ENCODE results near the gene MT3.
"Not testable (repeated sequence)": the region's sequence is repeated elsewhere in the genome, so short reads cannot be mapped to it uniquely, and the experiment has no call there.

MT3 gene

GRCh38 chr16:56610017-56610608 is 20.8 kb downstream of the MT3 start:
- peak; percentile 53 for DNase-seq

DNA sequence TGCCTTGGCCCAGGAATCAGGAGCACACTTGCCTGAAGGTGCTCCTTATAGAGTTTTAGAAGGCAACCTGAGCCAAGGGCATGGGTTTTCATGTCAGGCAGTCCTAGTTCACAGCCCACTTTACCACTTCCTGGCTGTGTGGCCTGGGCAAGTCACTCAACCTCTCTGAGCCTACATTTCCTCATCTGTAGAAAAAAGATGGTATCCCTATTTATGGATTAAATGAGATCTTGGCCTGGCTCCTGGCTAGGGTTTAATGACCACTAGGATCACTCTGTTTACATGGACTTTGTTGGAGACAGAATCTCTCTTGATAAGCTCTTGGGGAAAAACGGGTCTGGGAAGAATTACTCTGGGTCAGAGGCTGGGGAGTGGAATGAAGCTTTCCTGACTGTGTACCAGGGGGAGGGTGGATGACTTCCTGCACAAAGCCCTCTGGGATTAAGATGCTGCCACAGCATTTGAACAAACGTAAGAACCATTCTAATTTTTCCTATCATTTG is 21.3 kb downstream of the MT3 start:
- no peak for DNase-seq

DNA sequence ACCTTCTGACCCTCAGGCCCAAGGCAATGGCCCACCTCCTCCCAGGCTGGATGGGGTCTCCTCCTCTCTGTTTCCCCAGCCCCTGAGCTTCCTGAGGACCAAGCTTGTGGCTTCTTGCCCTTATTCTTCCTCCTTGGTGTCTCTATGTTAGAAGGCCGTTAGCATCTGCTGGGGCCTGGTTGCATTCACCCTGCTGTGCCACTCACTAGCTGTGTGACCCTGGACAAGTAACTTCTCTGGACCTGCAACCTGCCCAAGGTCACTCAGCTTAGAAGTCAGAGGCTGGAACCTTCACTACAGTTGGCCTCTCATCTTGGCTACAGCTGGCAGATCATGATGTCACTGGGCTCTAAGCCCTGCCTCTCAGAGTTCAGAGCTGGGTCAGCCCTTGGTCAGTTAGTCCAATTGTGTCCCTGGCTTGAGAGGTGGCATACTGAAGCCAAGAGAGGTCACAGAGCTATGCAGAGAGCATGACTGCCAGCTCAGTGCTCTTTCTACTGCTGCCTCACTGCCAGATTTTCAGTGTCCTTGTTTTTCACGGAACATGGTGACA is 22.0 kb downstream of the MT3 start:
- DNase-seq: no peak

- DNase-seq: no peak
Measured at GRCh38 chr16:56613706-56614105, 24.4 kb downstream of the MT3 start.

- no peak for DNase-seq
Measured at GRCh38 chr16:56614549-56614991, 25.2 kb downstream of the MT3 start.

GRCh38 chr16:56615353-56615752 is 26.0 kb downstream of the MT3 start:
- DNase-seq: no peak

DNA sequence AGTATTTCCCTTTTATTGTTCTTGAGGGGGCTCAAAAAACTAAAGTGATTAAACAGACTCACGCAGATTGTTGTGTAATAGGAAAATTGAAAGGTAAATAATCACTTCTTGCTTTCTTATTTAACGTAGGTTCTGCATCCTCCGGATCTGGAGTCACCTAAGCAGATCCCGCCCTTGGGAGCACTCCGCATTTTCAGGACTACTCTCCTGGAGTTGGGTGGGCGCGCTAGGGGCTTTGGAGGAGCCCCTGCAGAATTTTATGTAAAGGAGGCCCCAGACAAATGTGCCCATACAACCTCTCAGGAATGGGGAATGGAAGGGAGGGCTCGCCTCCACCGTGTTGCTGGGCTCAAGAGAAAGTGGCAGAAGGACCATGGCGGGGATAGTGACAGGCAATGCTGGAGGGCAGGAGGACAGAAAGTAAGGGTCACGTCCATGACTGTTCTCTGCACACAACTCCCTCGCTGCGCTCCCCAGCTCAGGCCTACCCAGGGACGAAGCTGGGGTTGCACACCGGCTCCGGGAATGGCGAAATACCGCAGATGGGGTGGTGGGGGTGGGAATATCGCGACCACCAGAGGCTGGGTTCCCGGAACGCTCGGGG is 27.4 kb downstream of the MT3 start:
- DNase-seq: no peak

GRCh38 chr16:56617212-56618085 is 28.1 kb downstream of the MT3 start:
- peak; percentile 73 for DNase-seq

GRCh38 chr16:56618138-56618537 is 28.8 kb downstream of the MT3 start:
- DNase-seq: no peak

DNA sequence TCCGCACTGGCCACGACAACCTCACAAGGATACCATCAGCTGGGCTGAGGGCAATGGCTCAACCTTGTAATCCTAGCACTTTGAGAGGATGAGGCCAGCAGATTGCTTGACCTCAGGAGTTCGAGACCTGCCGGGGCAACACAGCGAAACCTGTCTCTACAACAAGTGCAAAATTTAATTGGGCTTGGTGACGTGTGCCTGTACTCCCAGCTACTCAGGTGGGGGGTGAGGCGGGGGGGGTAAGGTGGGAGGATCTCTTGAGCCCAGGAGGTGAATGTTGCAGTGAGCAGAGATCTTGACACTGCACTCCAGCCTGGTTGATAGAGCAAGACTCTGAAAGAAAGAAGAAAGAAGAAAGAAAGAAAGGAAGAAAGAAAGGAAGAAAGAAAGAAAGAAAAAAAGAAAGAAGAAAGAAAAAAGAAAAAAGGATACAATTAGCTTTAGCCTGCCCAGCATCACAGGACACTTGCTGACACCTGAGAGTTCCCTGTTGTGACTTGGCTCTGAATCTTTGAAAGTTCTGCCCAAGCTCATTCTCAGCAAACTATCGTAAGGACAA is 31.1 kb downstream of the MT3 start:
- no peak for DNase-seq

- DNase-seq: not testable (repeated sequence)
Measured at GRCh38 chr16:56621665-56622445, 32.5 kb downstream of the MT3 start.

DNA sequence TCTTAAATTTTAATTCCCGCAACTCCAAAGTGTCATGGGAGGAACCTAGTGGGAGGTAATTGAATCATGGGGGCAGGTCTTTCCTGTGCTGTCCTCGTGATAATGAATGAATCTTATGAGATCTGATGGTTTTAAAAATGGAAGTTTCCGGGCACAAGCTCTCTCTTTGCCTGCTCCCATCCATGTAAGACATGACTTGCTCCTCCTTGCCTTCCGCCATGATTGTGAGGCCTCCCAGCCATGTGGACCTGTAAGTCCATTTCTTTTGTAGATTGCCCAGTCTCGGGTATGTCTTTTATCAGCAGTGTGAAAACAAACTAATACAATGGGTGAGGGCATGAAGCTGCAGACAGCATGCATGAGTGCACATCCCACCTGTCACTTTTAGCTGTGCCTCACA is 33.9 kb downstream of the MT3 start:
- DNase-seq: not testable (repeated sequence)

DNA sequence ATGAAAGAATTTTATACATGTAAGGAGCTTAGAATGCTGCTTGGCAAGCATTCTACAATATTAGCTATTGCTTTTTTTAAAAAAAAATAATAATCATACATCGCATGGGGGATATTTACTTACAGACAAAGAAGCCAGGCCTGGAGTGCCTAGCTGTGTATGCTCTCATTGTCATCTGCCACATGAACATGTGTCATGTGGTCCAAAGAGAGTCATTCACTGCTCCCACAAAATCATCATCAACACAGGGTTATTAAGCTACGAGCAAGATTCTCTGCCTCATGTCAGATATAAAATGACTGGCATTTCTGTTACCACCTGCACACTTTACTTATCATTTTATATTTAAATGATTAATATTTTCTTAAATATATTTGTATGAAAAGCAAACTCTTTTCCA is 34.3 kb downstream of the MT3 start:
- no peak for DNase-seq

DNA sequence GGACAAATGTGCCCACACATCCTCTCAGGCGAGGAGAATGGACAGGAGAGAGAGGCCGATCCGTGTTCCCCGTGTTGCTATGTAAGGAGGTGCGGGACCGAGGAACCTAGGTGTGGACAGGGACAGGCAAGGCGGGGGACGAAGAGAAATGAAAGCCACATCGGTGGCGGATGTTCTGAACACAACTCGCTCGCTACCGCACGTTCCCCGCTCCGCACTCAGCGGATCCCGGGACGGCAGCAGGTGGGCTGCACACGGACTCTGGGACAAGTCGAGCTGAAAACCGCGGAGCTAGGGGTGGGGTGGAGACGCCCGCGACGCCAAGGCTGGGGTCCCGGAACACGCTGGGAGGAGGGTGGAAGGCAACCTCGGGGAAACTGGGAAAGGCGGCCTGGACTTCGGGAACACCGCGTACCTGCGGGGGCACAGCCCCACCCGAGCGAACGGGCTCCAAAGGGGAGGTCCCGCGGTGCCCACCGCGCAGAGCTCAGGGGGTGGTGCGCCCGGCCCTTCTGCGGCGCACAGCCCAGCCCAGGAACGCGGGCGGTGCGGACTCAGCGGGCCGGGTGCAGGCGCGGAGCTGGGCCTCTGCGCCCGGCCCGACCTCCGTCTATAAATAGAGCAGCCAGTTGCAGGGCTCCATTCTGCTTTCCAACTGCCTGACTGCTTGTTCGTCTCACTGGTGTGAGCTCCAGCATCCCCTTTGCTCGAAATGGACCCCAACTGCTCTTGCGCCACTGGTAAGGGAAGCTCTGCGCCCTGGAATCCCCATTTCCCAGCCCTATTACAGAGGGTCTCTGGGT is 36.0 kb downstream of the MT3 start, which contains the start of gene MT1E:
TSS of gene MT1E (plus strand) at position 642 of the 803 bp plus-strand sequence. CDS start at position 713, 71 bp downstream.
- peak; percentile 79 for DNase-seq

DNA sequence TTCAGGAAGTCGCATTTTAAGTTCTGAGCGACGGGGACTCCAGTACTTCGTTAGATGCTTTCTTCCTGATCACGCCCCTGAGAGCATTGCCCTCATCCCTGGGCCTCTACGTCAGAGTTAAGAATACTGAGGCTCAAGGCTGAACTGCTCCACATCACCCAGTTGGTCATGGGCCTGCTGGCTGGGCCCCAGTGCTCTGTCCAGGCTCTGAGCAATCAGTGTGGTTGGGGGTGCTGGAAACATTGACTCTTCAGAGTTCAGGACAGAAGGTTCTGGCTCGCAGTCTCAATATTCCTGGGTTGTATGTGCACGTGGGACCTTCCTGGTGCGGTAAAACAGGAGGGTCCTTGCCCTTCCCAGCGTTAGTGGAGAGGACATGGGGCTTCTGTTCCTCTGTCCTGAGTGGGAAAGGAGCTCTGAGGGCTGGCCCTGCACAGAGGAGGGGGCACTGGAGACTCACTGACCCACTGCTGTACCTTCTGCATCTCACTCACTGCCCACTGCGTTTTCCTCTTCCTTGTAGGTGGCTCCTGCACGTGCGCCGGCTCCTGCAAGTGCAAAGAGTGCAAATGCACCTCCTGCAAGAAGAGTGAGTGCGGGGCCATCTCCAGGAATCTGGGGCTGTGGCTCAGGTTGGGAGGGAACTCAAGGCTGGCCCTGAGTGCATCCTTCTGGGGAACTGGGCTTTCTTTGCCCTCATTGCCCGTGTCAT is 36.8 kb downstream of the MT3 start:
- DNase-seq: no peak

DNA sequence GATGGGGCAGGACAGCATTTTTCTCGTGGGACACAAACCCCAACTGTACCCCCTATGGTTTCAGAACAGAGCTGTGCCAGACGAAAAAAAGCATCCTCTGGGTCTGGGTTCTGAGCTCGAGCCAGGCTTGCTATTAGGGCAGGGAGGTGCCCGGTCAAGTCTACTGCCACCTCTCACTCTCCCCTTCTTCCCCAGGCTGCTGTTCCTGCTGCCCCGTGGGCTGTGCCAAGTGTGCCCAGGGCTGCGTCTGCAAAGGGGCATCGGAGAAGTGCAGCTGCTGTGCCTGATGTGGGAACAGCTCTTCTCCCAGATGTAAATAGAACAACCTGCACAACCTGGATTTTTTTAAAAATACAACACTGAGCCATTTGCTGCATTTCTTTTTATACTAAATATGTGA is 37.4 kb downstream of the MT3 start:
- DNase-seq: no peak

GRCh38 chr16:56628486-56629350 is 39.4 kb downstream of the MT3 start:
- no peak for DNase-seq

DNA sequence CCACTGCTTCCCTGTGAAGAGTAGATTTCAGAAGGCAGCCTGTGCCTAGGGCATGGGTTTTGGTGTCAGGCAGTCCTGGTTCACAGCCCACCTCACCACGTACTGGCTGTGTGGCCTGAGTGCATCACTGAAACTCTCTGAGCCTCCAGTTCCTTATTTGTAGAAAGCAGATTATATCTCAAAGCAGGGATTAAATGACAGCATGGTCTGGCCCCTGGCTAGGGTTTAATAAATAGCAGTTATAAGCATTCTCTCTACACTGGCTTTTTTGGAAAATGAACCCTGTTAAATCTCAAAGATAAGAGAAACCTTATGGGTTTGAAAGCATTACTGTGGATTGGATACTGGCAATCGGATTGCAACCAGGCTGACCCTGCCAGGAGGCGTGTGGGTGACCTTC is 40.2 kb downstream of the MT3 start:
- no peak for DNase-seq

GRCh38 chr16:56630134-56630533 is 40.8 kb downstream of the MT3 start:
- no peak for DNase-seq

GRCh38 chr16:56631197-56631596 is 41.9 kb downstream of the MT3 start:
- no peak for DNase-seq
